ENCODE measurements around the gene PTPN3. TPM values are rescaled to one million over a fixed set of nuclear protein-coding genes. Genes with fewer than 3 reads are reported as not detected.
"Not testable (repeated sequence)": the region's sequence is repeated elsewhere in the genome, so short reads cannot be mapped to it uniquely, and the experiment has no call there.

PTPN3 gene, protein sequence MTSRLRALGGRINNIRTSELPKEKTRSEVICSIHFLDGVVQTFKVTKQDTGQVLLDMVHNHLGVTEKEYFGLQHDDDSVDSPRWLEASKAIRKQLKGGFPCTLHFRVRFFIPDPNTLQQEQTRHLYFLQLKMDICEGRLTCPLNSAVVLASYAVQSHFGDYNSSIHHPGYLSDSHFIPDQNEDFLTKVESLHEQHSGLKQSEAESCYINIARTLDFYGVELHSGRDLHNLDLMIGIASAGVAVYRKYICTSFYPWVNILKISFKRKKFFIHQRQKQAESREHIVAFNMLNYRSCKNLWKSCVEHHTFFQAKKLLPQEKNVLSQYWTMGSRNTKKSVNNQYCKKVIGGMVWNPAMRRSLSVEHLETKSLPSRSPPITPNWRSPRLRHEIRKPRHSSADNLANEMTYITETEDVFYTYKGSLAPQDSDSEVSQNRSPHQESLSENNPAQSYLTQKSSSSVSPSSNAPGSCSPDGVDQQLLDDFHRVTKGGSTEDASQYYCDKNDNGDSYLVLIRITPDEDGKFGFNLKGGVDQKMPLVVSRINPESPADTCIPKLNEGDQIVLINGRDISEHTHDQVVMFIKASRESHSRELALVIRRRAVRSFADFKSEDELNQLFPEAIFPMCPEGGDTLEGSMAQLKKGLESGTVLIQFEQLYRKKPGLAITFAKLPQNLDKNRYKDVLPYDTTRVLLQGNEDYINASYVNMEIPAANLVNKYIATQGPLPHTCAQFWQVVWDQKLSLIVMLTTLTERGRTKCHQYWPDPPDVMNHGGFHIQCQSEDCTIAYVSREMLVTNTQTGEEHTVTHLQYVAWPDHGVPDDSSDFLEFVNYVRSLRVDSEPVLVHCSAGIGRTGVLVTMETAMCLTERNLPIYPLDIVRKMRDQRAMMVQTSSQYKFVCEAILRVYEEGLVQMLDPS
- total RNA-seq (2014; rRNA removed; shearing (Covaris generic)) = 7.8 and 10.3 TPM in 2 replicates

DNA sequence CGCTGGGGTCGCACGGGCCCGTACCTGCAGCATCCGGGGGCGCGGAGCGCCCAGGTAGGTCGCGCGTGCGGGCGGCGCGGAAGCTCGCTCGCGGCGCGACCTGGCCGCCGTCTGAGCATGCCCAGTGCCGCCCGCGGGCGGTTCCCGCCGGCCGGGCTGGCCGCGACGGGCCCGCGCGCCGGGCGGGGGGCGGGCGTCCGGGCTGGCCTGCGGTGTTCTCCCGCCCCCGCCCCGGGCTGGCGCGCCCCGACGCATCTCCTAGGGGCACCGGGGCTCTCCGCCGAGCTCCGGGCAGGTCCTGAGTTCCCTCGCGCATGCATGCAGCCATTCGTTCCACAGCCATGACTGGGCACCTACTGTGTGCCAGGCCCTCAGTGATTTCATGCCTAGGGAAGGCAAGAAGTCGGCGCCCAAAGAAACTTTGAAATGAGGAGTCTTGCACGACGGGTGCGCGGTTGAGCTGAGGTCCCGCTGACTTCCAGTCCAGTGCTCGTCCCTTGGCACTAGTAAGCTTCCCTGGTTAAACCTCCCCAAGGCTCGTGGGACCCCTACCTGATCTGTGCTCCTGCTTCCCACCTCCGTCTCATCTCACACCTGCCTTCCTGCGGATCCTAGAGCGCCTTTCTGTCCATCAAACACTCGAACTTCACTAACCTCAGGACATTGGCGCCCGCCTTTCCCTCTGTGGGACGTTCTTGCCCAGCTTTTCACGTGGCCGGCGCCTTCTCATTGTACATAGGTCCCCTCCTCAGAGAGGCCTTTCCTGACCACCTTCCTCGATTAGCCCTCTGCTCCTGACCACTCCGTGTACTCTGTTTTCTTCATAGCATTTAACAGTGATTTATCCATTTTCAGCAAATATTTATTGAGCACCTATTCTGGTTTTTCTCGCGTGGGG lies at the start of gene PTPN3:
PTPN3 (minus strand) TSS at position 113 of the 898 bp plus-strand sequence. CDS start 34,873 bp downstream, outside the sequence.
- no peak for DNase-seq (ENCODE audit: low spot score)

DNA sequence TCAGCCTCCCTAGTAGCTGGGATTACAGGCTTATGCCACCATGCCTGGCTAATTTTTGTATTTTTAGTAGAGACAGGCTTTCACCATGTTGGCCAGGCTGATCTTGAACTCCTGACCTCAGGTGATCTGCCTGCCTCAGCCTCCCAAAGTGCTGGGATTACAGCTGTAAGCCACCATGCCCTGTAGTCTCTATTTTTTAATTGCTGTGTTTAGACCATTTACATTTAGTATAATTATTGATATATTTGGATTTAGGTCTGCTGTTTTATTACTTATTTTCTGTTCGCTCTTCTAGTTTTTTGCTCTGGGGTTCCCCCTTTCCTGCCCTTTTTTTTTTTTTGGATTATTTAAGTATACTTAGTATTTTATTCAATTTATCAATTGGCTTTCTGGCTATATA lies 46.8 kb upstream of the PTPN3 start:
- DNase-seq (ENCODE audit: low spot score) = not testable (repeated sequence)

DNA sequence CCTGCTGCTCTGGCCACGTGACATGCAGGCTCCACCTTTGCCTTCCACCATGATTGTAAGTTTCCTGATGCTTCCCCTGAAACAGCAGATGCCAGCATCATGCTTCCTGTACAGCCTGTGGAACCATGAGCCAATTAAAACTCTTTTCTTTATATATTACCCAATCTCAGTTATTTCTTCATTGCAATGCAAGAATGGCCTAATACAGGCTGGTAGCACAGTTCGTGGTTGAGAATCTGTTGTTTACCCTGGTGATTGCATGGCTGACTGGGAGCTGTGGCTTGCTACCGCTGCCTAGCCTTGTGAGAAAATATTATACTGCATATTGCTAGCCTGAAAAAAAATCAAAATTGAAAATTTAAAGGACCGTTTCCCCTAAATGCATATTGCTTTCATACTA lies 44.8 kb upstream of the PTPN3 start:
- no peak for DNase-seq (ENCODE audit: low spot score)

DNA sequence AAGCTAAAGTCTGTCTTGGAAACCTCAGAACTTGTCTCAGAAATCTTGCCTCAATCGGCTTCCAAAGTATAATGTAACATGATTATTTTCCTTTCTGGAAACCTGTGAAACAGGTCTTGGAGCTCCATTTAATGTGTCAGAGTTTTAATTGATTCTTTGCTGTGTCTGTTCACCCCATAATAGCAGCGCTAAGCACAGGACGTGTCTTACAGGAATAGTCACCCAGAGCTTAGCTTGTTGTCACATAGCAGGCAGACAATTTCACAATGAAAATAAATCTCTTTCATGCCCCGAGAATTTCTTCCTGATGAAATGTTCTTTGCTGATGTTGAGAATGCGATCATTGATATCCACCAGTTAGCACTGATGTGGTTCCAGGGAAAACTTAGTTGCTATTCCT lies 40.2 kb upstream of the PTPN3 start:
- DNase-seq (ENCODE audit: low spot score) = no peak

DNA sequence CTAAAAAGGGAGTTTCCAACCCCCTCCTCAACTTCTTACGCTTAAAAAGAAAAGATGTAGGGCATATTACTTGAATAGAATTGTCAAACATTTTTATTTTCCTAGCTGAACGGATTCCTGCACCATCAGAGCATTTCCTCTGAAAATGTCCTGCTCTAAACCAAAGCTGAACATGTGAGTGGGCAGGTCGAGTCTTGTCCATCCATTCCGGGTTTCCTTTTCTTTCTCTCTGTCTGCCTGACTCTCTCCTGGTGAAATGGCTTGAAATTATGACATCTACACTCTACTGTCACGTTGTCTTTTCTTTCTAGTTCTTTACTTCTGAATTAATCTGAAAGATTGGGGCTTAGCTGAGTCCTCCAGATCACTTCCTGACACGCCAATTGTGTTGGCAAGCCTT lies 39.2 kb upstream of the PTPN3 start:
- DNase-seq (ENCODE audit: low spot score) = no peak

DNA sequence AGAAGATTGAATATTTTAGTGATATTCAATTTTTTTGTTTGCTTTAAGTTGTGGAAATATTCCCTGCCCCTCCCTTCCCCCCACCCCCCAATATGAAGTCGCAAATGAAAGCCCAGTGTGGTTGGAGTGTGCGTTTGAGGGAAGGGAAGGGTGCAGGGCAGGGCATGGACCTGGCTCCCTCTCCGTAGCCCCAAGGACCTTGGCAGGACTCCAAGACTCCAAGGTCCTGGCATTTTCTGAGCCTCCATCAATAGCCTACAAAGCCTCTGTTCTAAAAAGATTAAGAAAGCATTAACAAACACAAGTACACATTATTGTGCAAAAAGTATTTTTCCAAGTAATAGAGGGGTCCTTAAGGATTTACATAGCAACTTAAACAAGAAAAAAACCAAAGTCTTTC lies 38.8 kb upstream of the PTPN3 start:
- no peak for DNase-seq (ENCODE audit: low spot score)

DNA sequence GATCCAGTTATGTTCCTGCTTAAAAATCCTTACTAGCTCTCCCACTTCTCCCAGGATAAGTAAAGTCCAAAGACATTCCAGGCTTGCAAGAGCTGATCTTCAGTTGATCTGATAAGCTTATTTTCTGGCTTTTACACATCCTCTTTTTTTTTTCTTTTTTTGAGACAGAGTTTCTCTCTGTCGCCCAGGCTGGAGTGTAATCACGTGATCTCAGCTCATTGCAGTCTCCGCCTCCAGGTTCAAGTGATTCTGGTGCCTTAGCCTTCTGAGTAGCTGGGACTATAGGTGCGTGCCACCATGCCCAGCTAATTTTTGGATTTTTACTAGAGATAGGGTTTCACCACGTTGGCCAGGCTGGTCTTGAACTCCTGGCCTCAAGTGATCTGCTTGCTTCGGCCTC lies 37.3 kb upstream of the PTPN3 start:
- DNase-seq (ENCODE audit: low spot score) = no peak

DNA sequence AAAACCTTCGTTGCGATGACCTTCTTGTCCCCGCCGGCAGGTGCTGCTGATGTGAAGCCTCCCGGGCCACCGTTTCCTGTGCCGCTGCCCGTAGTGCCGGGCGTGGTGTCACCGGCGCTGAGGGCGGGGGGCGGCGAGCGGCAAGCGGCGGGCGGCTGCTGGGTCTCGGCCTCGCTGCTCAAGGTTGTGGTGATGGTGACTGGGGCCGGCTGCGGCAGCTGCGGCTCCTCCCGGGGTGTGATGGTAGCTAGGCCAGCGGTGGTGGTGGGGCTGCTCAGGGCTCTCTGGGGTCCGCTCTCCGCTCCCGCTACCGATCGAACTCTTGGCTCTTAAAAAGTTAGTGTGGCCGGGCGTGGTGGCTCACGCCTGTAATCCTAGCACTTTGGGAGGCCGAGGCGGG lies 36.0 kb upstream of the PTPN3 start:
- no peak for DNase-seq (ENCODE audit: low spot score)

DNA sequence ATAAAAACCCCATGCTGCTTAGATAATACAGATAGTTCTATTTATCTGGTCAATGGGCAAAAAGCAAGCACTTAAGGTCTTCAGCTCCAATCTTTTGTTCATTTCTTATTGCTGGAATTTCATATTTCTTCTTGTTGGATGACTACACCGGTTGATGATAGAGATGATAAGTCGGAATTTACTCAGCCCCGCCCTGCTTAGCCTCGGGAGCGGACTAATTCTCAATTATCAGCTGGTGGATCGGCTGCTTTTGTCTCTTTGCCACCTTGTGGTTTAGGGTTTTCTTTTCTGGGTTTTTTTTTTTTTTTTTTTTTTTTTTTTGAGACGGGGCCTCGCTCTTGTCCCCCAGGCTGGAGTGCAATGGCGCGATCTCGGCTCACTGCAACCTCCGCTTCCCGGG lies 34.5 kb upstream of the PTPN3 start:
- DNase-seq (ENCODE audit: low spot score) = not testable (repeated sequence)

DNA sequence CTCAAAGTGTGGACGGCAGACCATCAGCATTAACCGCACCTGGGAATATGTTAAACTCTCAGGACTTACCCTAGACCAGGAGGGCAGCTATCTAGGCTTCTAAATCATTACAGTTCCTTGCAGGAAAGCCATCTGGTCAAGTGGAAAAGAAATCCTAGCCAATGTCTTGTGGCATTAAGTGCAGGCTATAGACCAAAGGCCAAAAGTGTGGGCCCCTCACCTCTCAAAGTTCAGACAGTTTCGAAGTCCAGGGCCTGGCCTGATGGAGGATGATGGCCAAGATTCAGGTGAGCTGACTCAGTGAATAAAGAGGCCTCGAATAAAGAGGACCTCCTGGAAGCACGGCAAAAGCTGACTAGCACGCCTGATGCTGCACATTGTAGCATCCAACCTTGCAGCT lies 24.0 kb upstream of the PTPN3 start:
- DNase-seq (ENCODE audit: low spot score) = no peak

DNA sequence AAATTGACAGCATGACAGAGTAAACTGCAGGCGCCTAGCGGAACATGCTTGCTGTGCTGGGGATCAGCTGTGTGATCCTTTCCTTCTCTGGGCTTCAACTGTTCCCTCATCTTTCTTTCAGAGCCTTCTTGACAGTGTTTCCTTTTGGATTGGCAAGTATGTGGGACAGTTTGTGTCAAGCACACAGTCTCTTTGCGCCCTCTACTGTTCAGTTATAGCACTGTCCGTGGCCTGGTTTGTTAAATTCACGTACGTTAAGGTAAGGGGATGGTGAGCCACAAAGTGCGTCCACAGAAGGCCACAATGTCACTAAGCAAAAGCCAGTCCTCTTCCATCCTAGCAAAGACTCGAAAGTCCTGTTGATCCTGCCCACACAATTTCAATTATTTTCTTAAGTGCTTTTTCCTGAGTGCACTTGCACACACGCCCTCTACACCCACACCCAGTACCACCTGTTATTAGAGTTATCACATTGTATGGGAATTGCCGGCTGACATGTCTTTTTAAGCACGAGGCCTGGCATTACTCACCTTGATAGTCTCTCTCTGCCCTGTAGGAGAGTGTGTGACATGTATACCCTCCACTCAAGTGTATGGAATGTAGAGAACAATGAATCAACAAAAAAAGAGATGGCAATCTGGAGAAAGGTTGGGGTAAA lies 22.5 kb upstream of the PTPN3 start:
- peak; percentile 72 for DNase-seq (ENCODE audit: low spot score)

DNA sequence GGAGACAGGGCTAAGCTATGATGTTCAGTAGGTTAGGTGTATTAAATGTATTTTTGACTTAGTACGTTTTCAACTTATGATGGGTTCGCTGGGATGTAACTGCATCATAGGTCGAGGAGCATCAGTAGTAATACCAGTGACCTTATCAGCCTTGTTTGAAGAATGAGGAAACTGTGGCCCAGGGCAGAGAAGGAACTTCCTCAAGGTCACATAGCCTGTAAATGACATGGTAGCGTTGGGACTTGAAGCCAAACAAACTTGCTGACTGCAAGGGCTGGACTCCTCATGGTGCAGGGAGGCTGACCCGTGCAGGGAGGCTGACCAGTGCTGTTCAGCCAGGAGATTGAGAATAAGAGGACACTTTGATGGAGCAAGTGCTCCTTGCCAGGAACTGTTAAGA lies 21.3 kb upstream of the PTPN3 start:
- DNase-seq (ENCODE audit: low spot score) = no peak

DNA sequence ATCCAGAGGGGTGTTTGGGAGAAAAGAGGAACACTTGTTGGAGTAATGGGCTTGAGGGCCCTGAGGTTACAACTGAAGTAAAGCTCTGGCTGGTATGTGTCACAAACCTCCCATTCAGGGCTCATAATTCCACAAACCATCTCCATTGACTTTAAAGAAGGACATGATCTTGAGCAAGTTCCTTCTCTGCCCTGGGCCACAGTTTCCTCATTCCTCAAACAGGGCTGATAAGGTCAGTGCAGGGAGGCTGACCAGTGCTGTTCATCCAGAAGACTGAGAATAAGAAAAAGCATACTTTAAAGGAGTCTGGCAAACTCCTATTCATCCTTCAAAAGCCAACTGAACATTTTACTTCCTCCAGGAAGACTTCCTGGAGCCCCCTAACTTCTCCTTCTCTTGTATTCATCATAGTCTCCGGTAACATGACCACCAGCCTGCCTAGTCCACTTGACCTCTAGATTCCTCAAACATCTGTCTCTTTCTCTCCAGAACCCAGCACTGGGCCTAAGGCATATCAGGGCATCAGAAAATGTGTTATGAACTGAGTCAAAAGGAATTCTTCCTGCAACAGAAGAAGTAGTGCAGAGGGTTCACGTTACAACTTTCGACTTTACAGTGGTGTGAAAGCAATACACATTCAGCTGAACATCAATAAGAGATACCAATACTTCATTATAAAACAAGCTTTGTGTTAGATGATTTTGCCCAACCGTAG lies 20.7 kb upstream of the PTPN3 start:
- no peak for DNase-seq (ENCODE audit: low spot score)

DNA sequence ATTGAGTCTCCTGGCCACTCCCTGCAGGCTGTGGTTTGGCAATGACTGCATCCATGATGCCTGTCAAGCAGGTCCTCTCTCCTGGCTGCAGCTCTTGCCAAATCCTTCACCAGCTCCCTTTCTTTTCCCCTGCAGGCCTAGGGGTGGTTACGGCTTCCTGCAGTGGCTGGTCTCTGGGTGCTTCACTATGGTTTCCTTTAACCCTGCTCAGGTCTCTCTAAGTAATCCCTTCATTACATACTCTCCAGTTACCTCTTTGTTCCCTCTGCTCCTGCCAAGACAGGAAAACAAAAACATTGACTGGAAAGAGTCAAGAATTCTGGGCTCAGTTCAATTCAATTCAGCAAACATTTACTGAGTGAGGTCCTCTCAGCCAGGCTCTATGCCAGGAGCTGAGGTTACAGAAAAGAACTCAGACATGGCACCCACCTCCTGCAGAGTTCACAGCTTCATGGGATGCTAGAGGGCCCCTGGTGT lies 19.8 kb upstream of the PTPN3 start:
- no peak for DNase-seq (ENCODE audit: low spot score)

DNA sequence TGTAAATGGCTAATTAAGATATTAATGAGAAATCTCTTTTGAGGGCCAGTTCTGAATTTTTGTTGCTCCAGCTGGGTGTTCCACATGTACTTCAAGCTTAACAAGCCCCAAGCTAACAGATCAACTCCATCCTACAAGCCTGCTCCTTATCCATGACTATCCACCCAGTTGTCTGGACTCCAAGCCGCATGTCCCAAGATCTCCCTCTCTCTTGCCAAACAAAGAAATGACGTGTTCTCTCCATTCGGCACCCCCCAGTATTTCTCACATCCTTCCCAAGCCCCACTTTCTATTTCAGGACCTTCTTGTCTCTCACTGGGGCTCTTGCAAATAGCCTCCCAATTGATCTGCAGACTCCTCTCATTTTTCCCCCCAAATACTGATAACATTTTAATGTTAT lies 15.8 kb upstream of the PTPN3 start:
- no peak for DNase-seq (ENCODE audit: low spot score)

DNA sequence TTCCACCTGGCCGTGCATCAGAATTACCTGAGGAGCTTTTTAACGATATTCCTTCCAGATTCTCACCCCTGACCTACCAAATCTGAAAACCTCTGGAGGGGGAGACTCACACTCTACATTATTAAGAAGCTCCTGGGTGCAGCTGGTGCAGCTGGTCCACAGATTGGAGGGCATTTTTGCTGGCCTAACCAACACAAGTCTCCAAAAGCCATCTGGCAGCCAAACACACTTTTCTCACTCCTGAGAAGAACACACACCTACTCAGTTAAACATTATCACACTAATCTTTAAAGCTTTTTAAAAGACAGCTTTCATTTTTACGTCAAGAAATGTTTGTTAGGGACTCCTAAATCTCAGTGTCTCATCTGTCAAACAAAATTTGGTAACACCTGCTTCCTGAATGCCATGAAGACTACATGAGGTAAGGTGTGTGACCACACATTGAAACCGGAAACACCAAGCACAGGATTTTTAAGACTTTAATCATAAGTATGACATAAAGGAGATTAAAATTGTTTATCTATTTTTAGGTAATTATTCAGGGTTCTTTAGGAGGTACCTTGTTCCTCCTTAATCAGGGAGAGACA lies 14.2 kb upstream of the PTPN3 start:
- no peak for DNase-seq (ENCODE audit: low spot score)

DNA sequence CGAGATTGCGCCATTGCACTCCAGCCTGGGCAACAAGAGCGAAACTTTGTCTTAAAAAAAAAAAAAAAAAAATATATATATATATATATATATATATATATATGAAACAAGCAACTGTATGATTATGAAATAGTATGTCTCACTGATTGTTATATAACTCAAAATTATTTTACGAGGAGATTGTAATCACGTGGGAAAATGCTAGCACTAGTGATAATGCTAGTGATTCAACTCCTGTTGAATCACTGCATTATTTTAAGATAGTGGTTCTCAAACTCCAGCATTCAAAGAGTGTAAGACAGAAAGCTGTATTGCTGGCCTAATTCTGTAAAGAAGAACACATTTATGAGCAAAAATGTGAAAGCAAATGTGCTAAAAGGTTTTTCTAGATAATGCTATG lies 12.4 kb upstream of the PTPN3 start:
- DNase-seq (ENCODE audit: low spot score) = no peak

DNA sequence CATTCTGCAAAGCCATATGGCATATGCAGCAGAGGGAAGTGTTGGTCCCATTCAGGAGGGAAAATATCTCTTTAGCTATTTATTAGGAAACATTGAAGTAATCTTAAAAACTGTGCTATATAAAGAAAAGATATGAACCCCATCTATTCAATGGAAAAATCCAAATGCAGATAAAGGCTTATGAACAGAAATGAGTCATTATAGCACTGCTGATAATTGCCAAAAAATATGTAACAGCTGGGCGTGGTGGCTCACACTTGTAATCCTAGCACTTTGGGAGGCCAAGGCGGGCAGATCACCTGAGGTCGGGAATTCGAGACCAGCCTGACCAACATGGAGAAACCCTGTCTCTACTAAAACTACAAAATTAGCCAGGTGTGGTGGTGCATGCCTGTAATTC lies 11.9 kb upstream of the PTPN3 start:
- not testable (repeated sequence) for DNase-seq (ENCODE audit: low spot score)

DNA sequence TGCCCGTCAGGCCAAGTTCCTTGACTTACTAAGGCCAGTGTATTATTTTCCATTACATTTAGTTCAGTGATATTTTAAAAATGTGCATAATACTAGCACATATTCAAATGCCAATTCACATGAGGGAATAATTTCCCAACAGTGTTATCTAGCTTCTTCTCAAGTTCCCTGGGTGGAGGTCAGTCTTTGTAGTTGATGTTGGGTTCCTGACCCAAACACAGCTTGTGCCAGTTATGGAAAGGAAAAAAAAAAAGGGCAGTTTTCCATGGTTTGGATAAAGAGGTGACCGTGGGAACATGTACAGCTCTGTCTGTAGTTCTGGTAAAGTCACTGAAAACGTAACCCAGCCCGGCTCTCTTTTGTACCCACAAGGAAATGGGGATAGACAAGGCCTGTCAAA lies 11.5 kb upstream of the PTPN3 start:
- no peak for DNase-seq (ENCODE audit: low spot score)

DNA sequence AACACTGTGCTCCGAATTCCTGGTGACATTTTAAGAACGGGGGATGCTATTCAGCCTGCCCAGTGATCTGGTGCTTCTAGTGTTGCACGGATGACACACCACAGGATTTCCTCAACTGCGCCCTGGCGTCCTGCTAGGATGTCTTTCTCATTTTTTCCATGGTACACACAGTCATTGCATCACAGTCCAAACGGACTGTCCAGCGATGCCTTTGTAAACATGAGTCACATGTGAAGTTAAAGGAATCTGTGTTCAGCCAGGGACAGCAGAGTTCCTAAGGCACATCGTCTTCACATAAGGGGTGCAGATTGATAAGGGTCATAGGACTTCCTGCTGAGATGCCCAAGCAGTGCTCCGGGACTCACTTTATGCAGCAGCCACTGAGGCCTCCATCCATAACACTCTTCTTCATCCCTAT lies 9.3 kb upstream of the PTPN3 start:
- DNase-seq (ENCODE audit: low spot score) = peak; percentile 67

Measured in A172 (cell line).